HK-2 (cell line): Measurements from ENCODE around the gene PPP4R2.
"Not testable (repeated sequence)": the region's sequence is repeated elsewhere in the genome, so short reads cannot be mapped to it uniquely, and the experiment has no call there.

ENCODE experiments used
- DNase-seq: peaks from one replicate; pipeline ENCODE4 v3.0.0-alpha.2; 2018; ENCODE audit not compliant: unreplicated experiment

The PPP4R2 gene

DNA sequence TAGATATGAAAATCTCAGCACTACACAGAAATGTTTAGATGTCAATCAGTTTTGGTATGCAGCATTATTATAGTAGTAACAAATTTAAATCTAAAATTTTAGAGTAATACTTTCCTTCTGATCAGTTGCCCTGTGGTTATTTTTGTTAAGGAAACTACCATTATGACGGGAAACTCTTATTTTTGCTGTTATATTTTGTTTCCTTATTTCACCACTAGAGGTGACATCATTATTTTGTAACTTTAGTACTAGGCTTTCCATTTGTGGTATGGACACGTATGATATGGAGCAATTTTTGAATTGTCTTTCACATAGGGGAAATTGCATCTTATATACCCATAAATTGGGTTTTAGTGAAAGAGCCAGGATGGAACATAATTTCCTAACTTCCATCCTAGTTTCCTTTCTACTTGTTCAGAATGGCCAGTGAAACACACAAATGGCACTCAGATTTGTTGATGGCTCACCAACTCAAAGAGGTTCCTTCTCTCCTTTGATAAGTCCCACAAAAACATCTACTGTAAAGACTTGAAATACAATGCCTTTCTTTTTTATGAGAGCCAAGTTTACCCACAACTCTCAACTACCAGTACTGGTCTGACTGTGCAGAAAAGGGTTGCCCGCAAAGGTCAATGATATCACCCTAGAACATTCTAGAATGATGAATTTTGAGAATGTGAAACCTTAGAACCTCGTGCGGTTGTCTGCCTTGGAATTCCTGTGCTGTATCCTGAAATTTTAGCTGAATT is 19.4 kb upstream of the PPP4R2 start:
- no peak for DNase-seq

GRCh38 chr3:72982609-72983366 is 13.8 kb upstream of the PPP4R2 start:
- DNase-seq, result no peak

GRCh38 chr3:72985576-72985975 is 11.0 kb upstream of the PPP4R2 start:
- DNase-seq, result no peak

GRCh38 chr3:72990701-72991395 is 5.8 kb upstream of the PPP4R2 start:
- DNase-seq, result no peak

DNA sequence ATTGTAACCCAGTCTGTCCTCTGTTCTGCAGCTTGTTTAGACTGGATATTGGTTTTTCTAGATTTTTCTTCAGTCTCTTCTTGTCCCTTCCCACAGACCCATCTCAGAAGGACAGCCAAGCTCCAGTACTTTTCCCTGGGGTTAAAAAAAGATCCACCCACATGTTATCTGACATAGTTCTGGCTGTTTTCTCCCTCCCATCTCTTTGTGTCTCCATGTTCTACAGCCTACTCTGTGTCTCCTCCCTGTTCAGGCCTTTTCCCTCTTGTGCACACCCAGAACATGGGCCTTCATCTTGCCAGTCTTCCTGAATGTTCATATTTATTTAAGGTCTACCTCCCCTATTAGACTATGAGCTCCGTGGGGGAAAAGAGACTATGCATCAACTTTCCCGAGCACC is 5.1 kb upstream of the PPP4R2 start:
- DNase-seq, result no peak

GRCh38 chr3:72993391-72993790 is 3.2 kb upstream of the PPP4R2 start:
- DNase-seq, result no peak

- no peak for DNase-seq
These were observed 1.3 kb upstream of the PPP4R2 start for GRCh38 chr3:72995337-72995736.

GRCh38 chr3:72996121-72996472 is 514 bp upstream of the PPP4R2 start:
- no peak for DNase-seq

GRCh38 chr3:72997421-72997961 is 880 bp downstream of the PPP4R2 start:
- DNase-seq, result peak; percentile 8

DNA sequence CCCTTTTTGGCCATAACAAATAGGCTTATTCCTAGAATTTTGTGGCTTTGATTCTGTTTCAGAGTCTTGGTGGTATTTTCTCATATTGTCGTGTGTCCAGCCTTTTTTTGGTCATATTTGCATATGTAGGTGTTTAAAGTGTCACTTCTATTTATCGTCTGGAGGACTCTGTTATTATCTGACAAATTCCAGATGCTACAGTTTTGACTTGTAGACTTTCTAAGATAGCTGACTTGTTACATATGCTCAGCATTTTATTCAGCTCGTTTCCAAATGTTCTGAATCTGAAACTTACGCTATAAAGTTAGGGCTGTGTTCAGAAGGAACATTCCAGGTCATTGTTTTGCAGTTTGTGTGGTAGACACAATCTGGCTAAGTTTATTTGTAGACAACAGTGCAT is 1.9 kb downstream of the PPP4R2 start:
- no peak for DNase-seq

DNA sequence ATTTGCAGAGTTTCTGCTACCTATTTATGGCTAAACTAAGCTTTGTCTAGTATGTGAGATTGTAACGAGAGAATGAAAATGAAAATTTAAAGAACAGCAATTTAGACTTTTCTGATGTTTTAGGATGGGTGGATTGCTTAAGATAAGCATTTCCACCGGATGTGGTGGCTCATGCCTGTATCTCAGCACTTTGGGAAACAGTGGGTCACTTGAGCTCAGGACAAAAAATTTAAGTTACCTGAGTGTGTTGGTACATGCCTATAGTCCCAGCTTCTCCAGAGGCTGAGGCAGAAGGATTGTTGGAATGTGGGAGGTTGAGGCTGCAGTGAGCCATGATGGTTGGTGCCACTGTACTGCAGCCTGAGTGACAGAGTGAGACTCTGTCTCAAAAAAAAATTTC is 3.3 kb downstream of the PPP4R2 start:
- no peak for DNase-seq

GRCh38 chr3:73003050-73003449 is 6.4 kb downstream of the PPP4R2 start:
- not testable (repeated sequence) for DNase-seq

DNA sequence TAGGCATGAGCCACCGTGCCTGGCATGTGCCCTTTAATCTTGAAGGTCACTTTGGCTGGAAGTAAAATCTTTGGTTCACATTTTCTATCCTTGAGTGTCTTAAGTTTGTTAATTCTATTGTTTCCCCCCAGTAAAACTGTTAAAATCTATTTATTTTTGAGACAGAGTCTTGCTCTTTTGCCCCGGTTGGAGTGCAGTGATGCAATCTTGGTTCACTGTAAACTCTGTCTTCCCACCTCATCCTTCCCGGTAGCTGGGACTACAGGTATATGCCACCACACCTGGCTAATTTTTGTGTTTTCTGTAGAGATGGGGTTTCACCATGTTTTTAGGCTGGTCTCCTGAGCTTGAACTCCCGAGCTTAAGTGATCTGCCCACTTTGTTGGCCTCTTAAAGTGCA is 7.7 kb downstream of the PPP4R2 start:
- DNase-seq, result no peak

GRCh38 chr3:73007992-73008712 is 11.5 kb downstream of the PPP4R2 start:
- DNase-seq, result no peak

DNA sequence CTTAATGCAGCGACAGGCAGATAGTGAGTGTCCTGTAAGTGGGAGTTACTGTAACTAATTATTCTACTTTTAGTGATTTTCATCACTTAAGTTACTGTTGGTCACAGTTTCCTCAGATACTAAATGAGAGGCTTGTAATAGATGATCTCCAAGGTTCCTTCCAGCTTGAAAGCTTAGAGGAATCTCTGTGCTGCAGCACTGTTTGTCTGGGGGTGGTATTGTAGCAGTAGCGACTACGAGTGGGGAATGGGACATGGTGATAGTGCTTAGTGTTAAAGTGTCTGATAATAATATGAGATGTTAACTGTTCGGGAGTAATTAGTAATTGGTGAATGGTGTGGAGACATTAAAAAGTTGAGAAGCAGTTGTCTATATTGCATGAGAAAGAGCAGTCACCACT is 12.4 kb downstream of the PPP4R2 start:
- no peak for DNase-seq

- DNase-seq, result no peak
These were observed 13.1 kb downstream of the PPP4R2 start for GRCh38 chr3:73009750-73010149.

DNA sequence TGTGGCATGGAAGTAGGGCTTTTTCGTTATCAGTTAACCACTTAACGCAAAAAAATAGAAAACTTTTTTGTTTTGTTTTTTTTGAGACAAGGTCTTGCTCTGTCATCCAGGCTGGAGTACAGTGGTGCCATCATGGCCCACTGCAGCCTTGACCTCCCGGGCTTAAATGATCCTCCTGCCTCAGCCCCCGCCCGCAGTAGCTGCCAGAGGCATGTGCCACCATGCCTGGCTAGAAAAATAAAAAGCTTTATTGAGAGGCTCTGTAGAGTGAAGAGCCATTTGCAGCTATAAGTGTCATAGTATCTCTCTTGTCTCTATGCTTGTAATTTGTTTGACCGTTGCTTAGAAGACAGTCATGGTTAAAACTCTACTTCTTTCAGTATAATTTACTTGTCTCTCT is 13.5 kb downstream of the PPP4R2 start:
- no peak for DNase-seq

GRCh38 chr3:73018298-73018697 is 21.7 kb downstream of the PPP4R2 start:
- no peak for DNase-seq

- DNase-seq, result no peak
These were observed 22.3 kb downstream of the PPP4R2 start for GRCh38 chr3:73018790-73019441.

- no peak for DNase-seq
These were observed 24.8 kb downstream of the PPP4R2 start for GRCh38 chr3:73021301-73021835.

DNA sequence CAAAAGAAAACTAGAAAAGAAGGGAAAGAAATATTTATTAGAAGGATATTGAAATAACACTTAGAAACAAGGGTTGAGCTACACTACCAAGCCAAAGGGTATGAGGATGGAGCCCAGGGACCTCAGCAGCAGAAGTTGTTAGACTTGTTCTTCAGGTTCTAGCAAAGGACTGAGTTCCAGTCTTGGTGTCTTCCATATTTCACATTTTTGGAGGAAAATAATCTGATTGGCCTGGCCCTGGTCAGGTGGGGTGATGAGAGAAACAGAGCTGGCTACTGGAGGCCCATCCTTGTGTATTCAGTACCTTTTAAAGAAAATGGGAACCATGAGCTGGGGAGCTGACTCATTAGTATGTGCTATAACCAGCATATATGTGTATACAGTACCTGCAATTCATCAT is 28.2 kb downstream of the PPP4R2 start:
- no peak for DNase-seq
